Measurements from ENCODE around the gene GAL3ST2. TPM values are rescaled to one million over a fixed set of nuclear protein-coding genes. Genes with fewer than 3 reads are reported as not detected.
"Not testable (repeated sequence)": the region's sequence is repeated elsewhere in the genome, so short reads cannot be mapped to it uniquely, and the experiment has no call there.

The GAL3ST2 gene
- polyA plus RNA-seq, 1 of the 3 experiments (the other 2 are of a cell fraction), result 0.15 TPM

DNA sequence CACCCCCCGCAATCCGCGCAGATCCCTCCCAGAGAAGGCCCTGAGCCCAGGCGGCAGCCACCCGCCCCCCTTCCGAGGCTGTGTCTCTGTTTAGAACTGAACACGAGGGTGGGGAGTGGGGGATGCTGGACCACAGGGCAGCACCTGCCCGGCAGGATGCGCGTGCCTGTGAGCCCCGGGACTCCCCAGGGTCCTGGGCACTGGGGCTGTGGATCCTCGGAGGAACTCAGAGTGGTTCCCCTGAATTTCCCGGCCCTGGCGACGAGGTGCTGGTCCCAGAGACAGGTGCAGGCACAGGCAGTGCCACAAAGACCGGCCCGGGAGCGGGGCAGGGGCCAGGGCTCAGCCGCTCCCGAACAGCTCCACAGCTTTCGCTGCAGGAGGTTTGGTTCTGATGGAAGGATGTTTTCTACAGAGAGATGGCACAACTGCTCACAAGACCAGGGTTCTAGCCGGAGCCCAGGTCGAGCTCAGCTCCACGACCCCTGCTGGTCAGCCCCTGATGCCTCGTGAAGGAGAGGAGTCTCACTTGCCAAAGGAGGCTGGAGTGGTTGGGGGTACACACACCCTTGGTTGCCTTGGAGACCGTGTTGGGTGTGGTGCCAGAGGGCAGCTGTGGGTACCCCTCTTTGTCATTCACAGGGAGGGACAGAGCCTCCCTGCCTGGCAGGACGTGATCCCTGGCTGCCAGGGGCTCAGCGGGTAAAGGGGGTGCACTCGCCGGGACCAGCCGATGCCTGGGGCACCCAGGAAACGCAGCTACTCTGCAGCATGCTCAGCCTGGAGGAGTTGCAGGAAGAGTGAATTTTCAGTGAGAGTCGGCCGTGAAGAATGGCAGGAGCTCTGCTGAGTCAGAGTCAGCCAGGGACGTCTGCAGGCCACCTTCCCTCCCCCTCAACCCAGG is 28.0 kb downstream of the GAL3ST2 start:
- POLR2A ChIA-PET, result interaction anchor here (1.8 kb wide), 1 partner anchor 70 kb away, joined by 4 read pairs; the partner anchor contains the start of gene D2HGDH
- Histone ChIP-seq H3K9ac (no peak overlapping the region), H3K9me3 (no peaks in the 10 kb centered on the region)

GRCh38 chr2:241806217-241806616 is 29.6 kb downstream of the GAL3ST2 start:
- CTCF ChIA-PET; H3K36me3 ChIP-seq (replicated peaks in 1 of 2; ENCODE audit: control insufficient read depth in 1 of 2, insufficient read depth in 2 of 2, low read length in 1 of 2); H3F3A ChIP-seq (replicated peaks; ENCODE audit: insufficient read depth); H3K27me3 ChIP-seq (ENCODE audit: insufficient read depth); H3K4me3 ChIP-seq (ENCODE audit: low read depth in 2 of 2, low read length in 1 of 2); H3K9me2 ChIP-seq; H3K9ac ChIP-seq; H3K9me3 ChIP-seq; H2AFZ ChIP-seq (ENCODE audit: low read depth); H3K4me2 ChIP-seq; POLR2A ChIA-PET; H3K79me2 ChIP-seq (ENCODE audit: insufficient read depth); DNase-seq; H4K20me1 ChIP-seq (ENCODE audit: insufficient read depth): not testable (repeated sequence)
- Histone ChIP-seq H3K27ac (ENCODE audit: low read depth in 2 of 2, low read length in 1 of 2) (peak overlapping the region in 1 of 2 experiments; percentile 74; a peak in 1 of 4 replicates), H3K4me1 (ENCODE audit: control insufficient read depth in 1 of 2, insufficient read depth in 2 of 2, low read depth in 1 of 2, low read length in 1 of 2) (peaks cover 6 to 59% of the 10 kb centered on the region in 2 experiments)
- WGBS (ENCODE audit: low lambda C conversion rate), result 21% methylated on average over 2 of the region's 8 CpGs

More for the DNA sequence above, 28.0 kb downstream of the GAL3ST2 start:
- H4K20me1 ChIP-seq (ENCODE audit: insufficient read depth), result no peaks in the 10 kb centered on the region
- no peaks in the 10 kb centered on the region for H3K9me2 ChIP-seq
- no peak overlapping the region; a peak in 1 of 4 replicates for H3K4me3 ChIP-seq (ENCODE audit: low read depth in 2 of 2, low read length in 1 of 2)
- H2AFZ ChIP-seq (ENCODE audit: low read depth), result peak overlapping the region; percentile 59; the same call in 1 of the 2 replicates
- 93% methylated on average over 6 of the region's 35 CpGs for WGBS (ENCODE audit: low lambda C conversion rate)
- H3F3A ChIP-seq (replicated peaks; ENCODE audit: insufficient read depth), result no peaks in the 10 kb centered on the region
- CTCF ChIA-PET, result interaction anchor here (1.1 to 2.0 kb wide), 10 partner anchors 17 to 103 kb away, joined by 3 to 7 read pairs (median 4); partner anchors contain the start of genes D2HGDH, GAL3ST2 and ING5
- H3K27ac ChIP-seq (ENCODE audit: low read depth in 2 of 2, low read length in 1 of 2), result peak overlapping the region in 1 of 2 experiments; percentile 93; a peak in 2 of 4 replicates
- no peaks in the 10 kb centered on the region for H3K27me3 ChIP-seq (ENCODE audit: insufficient read depth)
- no peaks in the 10 kb centered on the region for H3K36me3 ChIP-seq (replicated peaks in 1 of 2; ENCODE audit: control insufficient read depth in 1 of 2, insufficient read depth in 2 of 2, low read length in 1 of 2)
- TF ChIP-seq EZH2phosphoT487 (IDR thresholded peaks at IDR 0.05; ENCODE audit: borderline replicate concordance, low read depth), result no peak
- no peak for TF ChIP-seq NFIC (IDR thresholded peaks at IDR 0.05; ENCODE audit: borderline replicate concordance)
- TF ChIP-seq YY1 (IDR thresholded peaks at IDR 0.05; ENCODE audit: low read depth), result no peak
- TF ChIP-seq GABPA (IDR thresholded peaks at IDR 0.05; ENCODE audit: low read depth), result no peak
- no peak for TF ChIP-seq TEAD4 (IDR thresholded peaks at IDR 0.05; ENCODE audit: borderline replicate concordance, insufficient read depth)
- TF ChIP-seq NRF1 (IDR thresholded peaks at IDR 0.05; ENCODE audit: low read depth, low read length), result no peak
- peak; percentile 62 for DNase-seq
- H3K79me2 ChIP-seq (ENCODE audit: insufficient read depth), result no peaks in the 10 kb centered on the region
- peaks cover 6 to 43% of the 10 kb centered on the region in 2 experiments for H3K4me1 ChIP-seq (ENCODE audit: control insufficient read depth in 1 of 2, insufficient read depth in 2 of 2, low read depth in 1 of 2, low read length in 1 of 2)
- H3K4me2 ChIP-seq, result peak overlapping the region; percentile 62

DNA sequence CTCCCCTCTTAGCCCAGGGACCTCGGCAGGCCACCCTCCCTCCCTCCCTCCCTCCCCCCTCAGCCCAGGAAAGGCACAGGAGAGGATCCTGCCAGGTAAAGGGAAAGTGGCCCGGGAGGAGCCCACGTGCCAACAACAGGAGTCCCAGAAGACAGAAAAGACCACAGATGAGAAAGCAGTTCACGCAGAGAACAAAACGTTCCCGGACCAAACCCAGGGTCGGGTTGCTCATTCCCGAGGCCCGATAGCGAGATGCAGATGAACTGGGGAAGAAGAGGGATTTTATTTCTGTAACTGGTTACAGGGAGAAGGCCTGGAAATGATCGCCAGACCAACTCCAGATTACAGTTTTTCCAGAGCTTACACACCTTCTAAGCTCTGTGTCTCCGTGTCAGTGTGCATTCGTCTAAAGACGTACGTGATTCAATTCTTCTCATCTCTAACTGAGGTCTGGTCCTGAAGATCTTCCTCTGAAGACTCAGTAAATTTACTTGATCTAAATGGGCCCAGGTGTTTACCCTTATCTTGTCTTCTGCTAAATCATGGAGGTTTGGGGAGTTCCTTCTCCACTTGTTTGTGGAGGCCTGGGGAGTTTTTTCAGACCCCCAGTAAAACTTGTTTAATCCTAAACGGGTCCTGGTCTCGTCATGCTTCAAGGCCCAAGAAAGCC is 31.6 kb downstream of the GAL3ST2 start:
- WGBS (ENCODE audit: low lambda C conversion rate), result 75% methylated on average over 16 of the region's 17 CpGs
- Histone ChIP-seq H3K4me3 (ENCODE audit: low read depth in 2 of 2, low read length in 1 of 2) (no peak overlapping the region), H3K9ac (no peak overlapping the region), H2AFZ (ENCODE audit: low read depth) (no peak overlapping the region), H3F3A (replicated peaks; ENCODE audit: insufficient read depth) (no peaks in the 10 kb centered on the region), H3K27ac (ENCODE audit: low read depth in 2 of 2, low read length in 1 of 2) (peak overlapping the region in 1 of 2 experiments; percentile 97; a peak in 2 of 4 replicates), H3K9me2 (no peaks in the 10 kb centered on the region), H3K4me1 (ENCODE audit: control insufficient read depth in 1 of 2, insufficient read depth in 2 of 2, low read depth in 1 of 2, low read length in 1 of 2) (peaks cover 6 to 55% of the 10 kb centered on the region in 2 experiments), H3K4me2 (no peak overlapping the region), H3K79me2 (ENCODE audit: insufficient read depth) (no peaks in the 10 kb centered on the region), H4K20me1 (ENCODE audit: insufficient read depth) (no peaks in the 10 kb centered on the region), H3K36me3 (replicated peaks in 1 of 2; ENCODE audit: control insufficient read depth in 1 of 2, insufficient read depth in 2 of 2, low read length in 1 of 2) (no peaks in the 10 kb centered on the region), H3K9me3 (no peaks in the 10 kb centered on the region), H3K27me3 (ENCODE audit: insufficient read depth) (no peaks in the 10 kb centered on the region)
- peak; percentile 59 for DNase-seq
- CTCF ChIA-PET, result interaction anchor here (1.4 kb wide), 1 partner anchor 13 kb away, joined by 3 read pairs; no protein-coding TSS in a partner anchor
- POLR2A ChIA-PET, result no interaction called here
- no peak for TF ChIP-seq TCF12 (IDR thresholded peaks at IDR 0.05)
- no peak for TF ChIP-seq MXI1 (IDR thresholded peaks at IDR 0.05; ENCODE audit: low read depth, low read length)
- TF ChIP-seq EP300 (IDR thresholded peaks at IDR 0.05; ENCODE audit: borderline replicate concordance in 1 of 2, low read depth in 1 of 2, low read length in 1 of 2), result no peak
- no peak for TF ChIP-seq MEF2A (IDR thresholded peaks at IDR 0.05; ENCODE audit: borderline replicate concordance, low read depth)
- no peak for TF ChIP-seq TAF1 (IDR thresholded peaks at IDR 0.05; ENCODE audit: borderline replicate concordance, low read depth, low read length)
- TF ChIP-seq ZBTB33 (IDR thresholded peaks at IDR 0.05; ENCODE audit: borderline replicate concordance, low read depth), result no peak
- no peak for TF ChIP-seq GATA2 (CRISPR knock-in tag; IDR thresholded peaks at IDR 0.05)
- no peak for TF ChIP-seq SIN3A (IDR thresholded peaks at IDR 0.05; ENCODE audit: borderline replicate concordance, low read depth, low read length)
- no peak for TF ChIP-seq POLR2AphosphoS5 (IDR thresholded peaks at IDR 0.05; ENCODE audit: low read depth, low read length)
- no peak for TF ChIP-seq RCOR1 (IDR thresholded peaks at IDR 0.05; ENCODE audit: low read length)
- TF ChIP-seq MAX (IDR thresholded peaks at IDR 0.05; ENCODE audit: low read depth), result no peak
- TF ChIP-seq EZH2phosphoT487 (IDR thresholded peaks at IDR 0.05; ENCODE audit: borderline replicate concordance, low read depth), result no peak
- no peak for TF ChIP-seq NRF1 (IDR thresholded peaks at IDR 0.05; ENCODE audit: low read depth, low read length)
- TF ChIP-seq RAD21 (IDR thresholded peaks at IDR 0.05; ENCODE audit: low read length), result no peak; the same call in 1 of the 2 replicates
